Caco-2 (cell line): ENCODE results near the gene IPO11. TPM values are rescaled to one million over a fixed set of nuclear protein-coding genes. Genes with fewer than 3 reads are reported as not detected.

Source experiments
- BruUV-seq: library from RNA; stranded (reverse); fragments of 400-500 nt; replicated peaks from 2 replicates; lab custom pipeline; 2021; lab: Mats Ljungman, UMichigan
- CTCF ChIA-PET: fragments of 300-600 bp; sonication (Branson Sonifier 250); formaldehyde crosslinking; loops from one replicate; lab custom pipeline; 2022; ENCODE audit warnings: antibody characterized with exemption; lab: Charles Lee
- POLR2A ChIA-PET: fragments of 300-600 bp; sonication (Branson Sonifier 250); formaldehyde crosslinking; loops from one replicate; lab custom pipeline; 2022; ENCODE audit warnings: antibody characterized with exemption; lab: Charles Lee
- DNase-seq, 2 experiments: peaks; one replicate each; pipeline versions ENCODE4 v3.0.0 to v3.0.0-alpha.2; 2020 to 2022
- H3K27me3 ChIP-seq: replicated peaks from 2 replicates; pipeline ENCODE4 v1.6.0; 2011; ENCODE audit warnings: low read length; ENCODE audit not compliant: control insufficient read depth, insufficient read depth
- H3K36me3 ChIP-seq: 2 replicates; pipeline ENCODE4 v1.5.1; 2011; ENCODE audit warnings: low read length; ENCODE audit not compliant: control insufficient read depth, insufficient read depth
- H3K4me1 ChIP-seq: fragments of 250-450 bp; sonication (Bioruptor Pico); 2 replicates; pipeline ENCODE4 v1.5.1; 2020; ENCODE audit warnings: mild to moderate bottlenecking
- H3K4me3 ChIP-seq: 2 replicates; pipeline ENCODE4 v1.5.1; 2011; ENCODE audit warnings: low read depth, mild to moderate bottlenecking, control low read depth, low read length
- H3K9me3 ChIP-seq: fragments of 250-450 bp; sonication (Bioruptor Pico); 2 replicates; pipeline ENCODE4 v1.5.1; 2020; ENCODE audit warnings: mild to moderate bottlenecking, moderate library complexity
- H3K27ac Mint-ChIP-seq: one replicate; pipeline ENCODE4 v1.8.0; 2022; ENCODE audit warnings: mixed read lengths; ENCODE audit not compliant: unreplicated experiment
- H3K27me3 Mint-ChIP-seq: one replicate; pipeline ENCODE4 v1.8.0; 2022; ENCODE audit warnings: mixed read lengths; ENCODE audit not compliant: insufficient read depth, unreplicated experiment
- H3K36me3 Mint-ChIP-seq: one replicate; pipeline ENCODE4 v1.8.0; 2022; ENCODE audit warnings: mild to moderate bottlenecking, mixed read lengths; ENCODE audit not compliant: insufficient read depth, unreplicated experiment
- H3K4me1 Mint-ChIP-seq: one replicate; pipeline ENCODE4 v1.8.0; 2022; ENCODE audit warnings: low read depth, mixed read lengths; ENCODE audit not compliant: unreplicated experiment
- H3K4me3 Mint-ChIP-seq: one replicate; pipeline ENCODE4 v1.8.0; 2022; ENCODE audit warnings: mild to moderate bottlenecking, moderate library complexity, mixed read lengths; ENCODE audit not compliant: unreplicated experiment
- H3K9me3 Mint-ChIP-seq: one replicate; pipeline ENCODE4 v1.8.0; 2022; ENCODE audit warnings: mixed read lengths; ENCODE audit not compliant: unreplicated experiment
- CTCF ChIP-seq, 2 experiments: fragments of 200-600 bp in 1 of 2; IDR thresholded peaks; 1 replicate in 1 of 2; 2 replicates in 1 of 2; pipeline versions ENCODE4 v1.5.1 to v1.8.0; 2011 to 2022; ENCODE audit warnings: antibody characterized with exemption in 1 of 2, control low read depth in 1 of 2, inconsistent platforms in 1 of 2, low read depth in 1 of 2, low read length in 1 of 2, mild to moderate bottlenecking in 1 of 2, moderate library complexity in 1 of 2; ENCODE audit not compliant: insufficient read depth in 1 of 2, severe bottlenecking in 1 of 2, unreplicated experiment in 1 of 2
- intact Hi-C: fragments of 100-400 bp; cut with micrococcal nuclease; formaldehyde crosslinking; loops from one replicate; pipeline ENCODE4 v1.10.0; 2022; ENCODE audit not compliant: unreplicated experiment
- total RNA-seq: library from RNA; stranded (reverse); gene quantifications from 2 replicates; pipeline ENCODE4 v1.2.3, GENCODE V29; 2022

Gene IPO11
- total RNA-seq, 1 experiment from 2014 or later, result 54.1 TPM

GRCh38 chr5:62450259-62450658 is 37.7 kb downstream of the IPO11 start:
- Histone ChIP-seq H3K4me3 (no peak overlapping the region), H3K27me3 (no peaks in the 10 kb centered on the region), H3K4me1 (0 out of 2 replicates have a peak, but pooled peaks cover 5% of the 10 kb centered on the region), H3K36me3 (no peaks in the 10 kb centered on the region), H3K9me3 (no peaks in the 10 kb centered on the region)
- H3K27ac Mint-ChIP-seq, result no peak overlapping the region
- BruUV-seq, result no TSS peak
- peaks cover 35% of the 10 kb centered on the region for H3K36me3 Mint-ChIP-seq
- H3K27me3 Mint-ChIP-seq, result no peaks in the 10 kb centered on the region
- H3K4me1 Mint-ChIP-seq, result no peaks in the 10 kb centered on the region
- H3K4me3 Mint-ChIP-seq, result no peak overlapping the region
- H3K9me3 Mint-ChIP-seq, result no peaks in the 10 kb centered on the region
- intact Hi-C loops, result no loop called here
- TF ChIP-seq CTCF (IDR thresholded peaks at IDR 0.05; ENCODE audit: insufficient read depth in 1 of 2, low read depth in 1 of 2, low read length in 1 of 2, severe bottlenecking in 1 of 2, unreplicated experiment in 1 of 2), result no peak
- ChIA-PET POLR2A (interaction anchor here (0.6 kb wide), 1 partner anchor 34 kb away, joined by 3 read pairs; no protein-coding TSS in a partner anchor), CTCF (no interaction called here)
- no peak for DNase-seq

- Histone ChIP-seq H3K27me3 (no peaks in the 10 kb centered on the region), H3K36me3 (0 out of 2 replicates have a peak, but pooled peaks cover 1% of the 10 kb centered on the region), H3K4me3 (no peak overlapping the region), H3K4me1 (peaks cover 21% of the 10 kb centered on the region), H3K9me3 (no peaks in the 10 kb centered on the region)
- Mint-ChIP-seq H3K9me3 (no peaks in the 10 kb centered on the region), H3K4me3 (no peak overlapping the region), H3K4me1 (peaks cover 12% of the 10 kb centered on the region), H3K27me3 (no peaks in the 10 kb centered on the region), H3K36me3 (peaks cover 11% of the 10 kb centered on the region), H3K27ac (no peak overlapping the region)
- POLR2A ChIA-PET, result no interaction called here
- TF ChIP-seq CTCF (IDR thresholded peaks at IDR 0.05; ENCODE audit: insufficient read depth in 1 of 2, low read depth in 1 of 2, low read length in 1 of 2, severe bottlenecking in 1 of 2, unreplicated experiment in 1 of 2), result no peak
- no peak for DNase-seq
- CTCF ChIA-PET, result interaction anchor here (0.7 kb wide), 1 partner anchor 13 kb away, joined by 5 read pairs; no protein-coding TSS in a partner anchor
- intact Hi-C loops, result no loop called here
- BruUV-seq, result no TSS peak
Measured at GRCh38 chr5:62457071-62457470, 44.5 kb downstream of the IPO11 start.

GRCh38 chr5:62460578-62460983 is 48.0 kb downstream of the IPO11 start:
- Histone ChIP-seq H3K27me3 (no peaks in the 10 kb centered on the region), H3K9me3 (no peaks in the 10 kb centered on the region), H3K4me3 (no peak overlapping the region), H3K4me1 (peaks cover 21% of the 10 kb centered on the region), H3K36me3 (0 out of 2 replicates have a peak, but pooled peaks cover 1% of the 10 kb centered on the region)
- ChIA-PET CTCF (no interaction called here), POLR2A (no interaction called here)
- intact Hi-C loops, result loop anchor here (1.0 to 10.0 kb wide), 3 partner anchors 174 to 319 kb away; no protein-coding TSS in a partner anchor
- Mint-ChIP-seq H3K36me3 (peaks cover 10% of the 10 kb centered on the region), H3K27me3 (no peaks in the 10 kb centered on the region), H3K4me1 (peaks cover 12% of the 10 kb centered on the region), H3K27ac (no peak overlapping the region), H3K9me3 (no peaks in the 10 kb centered on the region), H3K4me3 (no peak overlapping the region)
- BruUV-seq, result no TSS peak
- TF ChIP-seq CTCF (IDR thresholded peaks at IDR 0.05; ENCODE audit: insufficient read depth in 1 of 2, low read depth in 1 of 2, low read length in 1 of 2, severe bottlenecking in 1 of 2, unreplicated experiment in 1 of 2), result peak; percentile 71 to 79
- DNase-seq, result peak in 1 of 2 experiments; percentile 16
